Tibial nerve (tissue), 4 donors: Measurements from ENCODE around the gene SEMA3G. TPM values are rescaled to one million over a fixed set of nuclear protein-coding genes. Genes with fewer than 3 reads are reported as not detected.

ENCODE experiments used
- DNase-seq, 2 donors: peaks; one replicate each; pipeline ENCODE4 v3.0.0-alpha.2; 2019; ENCODE audit warnings: low spot score in 2 of 2
- H3K27ac ChIP-seq, 4 donors: fragments of 200-600 bp; sonication (generic) in 3 of 4; one replicate each; pipeline ENCODE4 v1.5.1; 2017 to 2019; ENCODE audit warnings: mild to moderate bottlenecking in 1 of 4
- H3K27me3 ChIP-seq, 2 donors: fragments of 200-600 bp; sonication (generic) in 1 of 2; one replicate each; pipeline versions ENCODE4 v1.5.1 to v1.6.0; 2017 to 2019
- H3K36me3 ChIP-seq, 3 donors: fragments of 200-600 bp; sonication (generic); one replicate each; pipeline ENCODE4 v1.5.1; 2018 to 2019
- H3K4me1 ChIP-seq, 4 donors: fragments of 200-600 bp; sonication (generic) in 3 of 4; one replicate each; pipeline ENCODE4 v1.5.1; 2017 to 2019
- H3K4me3 ChIP-seq, 4 donors: fragments of 200-600 bp; sonication (generic) in 3 of 4; one replicate each; pipeline ENCODE4 v1.5.1; 2017 to 2019; ENCODE audit warnings: mild to moderate bottlenecking in 1 of 4, moderate library complexity in 1 of 4
- H3K9me3 ChIP-seq, 4 donors: fragments of 200-600 bp; sonication (generic) in 3 of 4; one replicate each; pipeline ENCODE4 v1.5.1; 2017 to 2019
- CTCF ChIP-seq, 5 experiments: fragments of 200-600 bp in 3 of 5; fragments of 450-650 bp in 2 of 5; sonication (generic) in 3 of 5; IDR thresholded peaks; one replicate each; pipeline ENCODE4 v1.5.1; 2016 to 2019; ENCODE audit warnings: antibody characterized with exemption in 5 of 5, mild to moderate bottlenecking in 3 of 5, moderate library complexity in 2 of 5
- EP300 ChIP-seq, 2 donors: sonication (generic); formaldehyde crosslinking; IDR thresholded peaks; one replicate each; pipeline ENCODE4 v1.6.1; 2017; ENCODE audit warnings: antibody characterized with exemption in 2 of 2, mild to moderate bottlenecking in 1 of 2
- POLR2A ChIP-seq, 2 donors: fragments of 450-650 bp; IDR thresholded peaks; one replicate each; pipeline ENCODE4 v1.6.1; 2017; ENCODE audit warnings: antibody characterized with exemption in 2 of 2, mild to moderate bottlenecking in 2 of 2, moderate library complexity in 2 of 2
- whole genome bisulfite sequencing, 2 donors: methylation state at CpG; one replicate each; pipeline ENCODE4 v1.1.5; 2018; 5-methylcytosine and 5-hydroxymethylcytosine counted together
- total RNA-seq, 4 donors: library from RNA; depleted of rRNA; stranded (reverse); fragments of >200 nt; gene quantifications; one replicate each; pipeline ENCODE4 v1.1.0, GENCODE V29; 2016

SEMA3G gene
- total RNA-seq, 4 donors from 2014 or later: 11.5 to 67.5 (median 32.7) TPM

- Histone ChIP-seq H3K9me3 (no peaks in the 10 kb centered on the region), H3K36me3 (no peaks in the 10 kb centered on the region), H3K27ac (peak overlapping the region in 2 of 4 donors; percentile 74 to 76), H3K4me3 (no peak overlapping the region), H3K27me3 (no peaks in the 10 kb centered on the region), H3K4me1 (peaks cover 0 to 50% (median 25%) of the 10 kb centered on the region in 4 donors)
- 71 to 72% methylated on average over 9 to 10 of the region's 10 CpGs for WGBS, 2 donors
- TF ChIP-seq EP300 (IDR thresholded peaks at IDR 0.05): no peak
- TF ChIP-seq POLR2A (IDR thresholded peaks at IDR 0.05): no peak
- no peak for TF ChIP-seq CTCF (IDR thresholded peaks at IDR 0.05)
- DNase-seq: no peak
Observed at GRCh38 chr3:52431459-52432223, 13.3 kb downstream of the SEMA3G start.

- no peak overlapping the region for H3K4me3 ChIP-seq
- no peak for TF ChIP-seq POLR2A (IDR thresholded peaks at IDR 0.05)
- no peak for TF ChIP-seq CTCF (IDR thresholded peaks at IDR 0.05)
- TF ChIP-seq EP300 (IDR thresholded peaks at IDR 0.05): no peak
- peaks cover 0 to 40% (median 25%) of the 10 kb centered on the region in 4 donors for H3K4me1 ChIP-seq
- WGBS, 2 donors: 92 to 94% methylated on average over 9 of the region's 9 CpGs
- no peaks in the 10 kb centered on the region for H3K9me3 ChIP-seq
- no peaks in the 10 kb centered on the region for H3K27me3 ChIP-seq
- no peak for DNase-seq
- peak overlapping the region in 1 of 4 donors; percentile 8 for H3K27ac ChIP-seq
- H3K36me3 ChIP-seq: no peaks in the 10 kb centered on the region
Observed at GRCh38 chr3:52430416-52430810, 14.5 kb downstream of the SEMA3G start.

GRCh38 chr3:52429779-52430415, 15.0 kb downstream of the SEMA3G start:
- Histone ChIP-seq H3K4me1 (peaks cover 0 to 35% (median 24%) of the 10 kb centered on the region in 4 donors), H3K27me3 (no peaks in the 10 kb centered on the region), H3K36me3 (no peaks in the 10 kb centered on the region), H3K9me3 (no peaks in the 10 kb centered on the region), H3K4me3 (no peak overlapping the region), H3K27ac (peak overlapping the region in 1 of 4 donors; percentile 8)
- WGBS, 2 donors: 59 to 69% methylated on average over 7 of the region's 7 CpGs
- TF ChIP-seq EP300 (IDR thresholded peaks at IDR 0.05): no peak
- TF ChIP-seq POLR2A (IDR thresholded peaks at IDR 0.05): no peak
- TF ChIP-seq CTCF (IDR thresholded peaks at IDR 0.05): no peak
- DNase-seq: no peak

DNA sequence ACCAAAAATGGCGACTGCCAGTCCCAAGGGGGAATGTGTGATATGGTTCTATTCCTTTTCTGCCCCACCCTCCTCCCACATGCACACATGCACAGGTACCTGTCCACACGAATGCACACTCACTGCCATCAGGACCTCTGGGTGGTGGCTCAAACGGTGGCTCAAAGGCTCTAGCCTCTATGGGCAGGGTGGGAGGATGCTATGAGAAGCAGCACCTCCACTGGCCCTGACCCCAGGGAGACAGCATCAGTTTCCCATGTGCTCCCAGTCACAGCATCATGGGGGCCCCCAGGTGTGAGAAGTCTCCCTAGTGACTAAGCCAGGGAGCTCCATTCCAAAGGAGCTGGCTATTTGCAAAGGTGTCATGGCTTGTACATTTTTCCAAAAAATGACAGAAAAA, 15.9 kb downstream of the SEMA3G start:
- no peak for DNase-seq
- H3K27me3 ChIP-seq: no peaks in the 10 kb centered on the region
- H3K4me1 ChIP-seq: peaks cover 0 to 27% (median 22%) of the 10 kb centered on the region in 4 donors
- H3K9me3 ChIP-seq: no peaks in the 10 kb centered on the region
- H3K27ac ChIP-seq: peak overlapping the region in 1 of 4 donors; percentile 40
- TF ChIP-seq POLR2A (IDR thresholded peaks at IDR 0.05): no peak
- no peak for TF ChIP-seq CTCF (IDR thresholded peaks at IDR 0.05)
- no peak for TF ChIP-seq EP300 (IDR thresholded peaks at IDR 0.05)
- H3K4me3 ChIP-seq: no peak overlapping the region
- no peaks in the 10 kb centered on the region for H3K36me3 ChIP-seq
- 45 to 56% methylated on average over 3 of the region's 3 CpGs for WGBS, 2 donors
